GM18951 (cell line): ENCODE data around the gene MAPKAP1.

Experiments used
- POLR2A ChIP-seq: IDR thresholded peaks from 4 replicates; pipeline ENCODE4 v1.6.1; 2011; ENCODE audit warnings: mild to moderate bottlenecking; ENCODE audit not compliant: insufficient read length, insufficient read depth; ENCODE audit errors: extremely low read depth
- in situ Hi-C: fragments of 300-500 bp; cut with MboI; formaldehyde crosslinking; loops from one replicate; pipeline ENCODE4 v1.12.0; 2022; ENCODE audit warnings: low sequenced_read_pairs, mixed read lengths, inconsistent platforms; ENCODE audit not compliant: unreplicated experiment

MAPKAP1 gene

GRCh38 chr9:125515281-125515680 is 191.7 kb downstream of the MAPKAP1 start:
- TF ChIP-seq POLR2A = no peak
- in situ Hi-C loops = no loop called here

DNA sequence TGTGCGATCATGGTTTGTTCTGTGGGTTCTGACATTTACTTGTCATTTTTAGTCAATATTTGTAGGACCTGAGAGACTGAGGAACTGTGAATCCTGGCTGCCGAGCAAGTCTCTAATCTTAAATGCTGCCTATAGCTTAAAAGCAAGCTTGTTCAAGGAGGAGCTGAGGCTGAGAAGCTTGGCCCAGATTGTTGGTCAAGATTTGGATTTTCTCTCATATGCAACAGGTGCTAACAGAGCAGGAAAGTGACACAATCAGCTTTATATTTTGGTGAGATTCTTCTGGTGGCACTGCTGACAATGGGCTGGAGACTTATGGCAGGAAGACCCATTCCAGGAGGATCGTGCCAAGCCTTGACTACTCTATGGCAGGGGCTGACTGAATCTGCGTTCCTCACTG is 192.5 kb downstream of the MAPKAP1 start:
- no peak for TF ChIP-seq POLR2A
- in situ Hi-C loops = no loop called here

DNA sequence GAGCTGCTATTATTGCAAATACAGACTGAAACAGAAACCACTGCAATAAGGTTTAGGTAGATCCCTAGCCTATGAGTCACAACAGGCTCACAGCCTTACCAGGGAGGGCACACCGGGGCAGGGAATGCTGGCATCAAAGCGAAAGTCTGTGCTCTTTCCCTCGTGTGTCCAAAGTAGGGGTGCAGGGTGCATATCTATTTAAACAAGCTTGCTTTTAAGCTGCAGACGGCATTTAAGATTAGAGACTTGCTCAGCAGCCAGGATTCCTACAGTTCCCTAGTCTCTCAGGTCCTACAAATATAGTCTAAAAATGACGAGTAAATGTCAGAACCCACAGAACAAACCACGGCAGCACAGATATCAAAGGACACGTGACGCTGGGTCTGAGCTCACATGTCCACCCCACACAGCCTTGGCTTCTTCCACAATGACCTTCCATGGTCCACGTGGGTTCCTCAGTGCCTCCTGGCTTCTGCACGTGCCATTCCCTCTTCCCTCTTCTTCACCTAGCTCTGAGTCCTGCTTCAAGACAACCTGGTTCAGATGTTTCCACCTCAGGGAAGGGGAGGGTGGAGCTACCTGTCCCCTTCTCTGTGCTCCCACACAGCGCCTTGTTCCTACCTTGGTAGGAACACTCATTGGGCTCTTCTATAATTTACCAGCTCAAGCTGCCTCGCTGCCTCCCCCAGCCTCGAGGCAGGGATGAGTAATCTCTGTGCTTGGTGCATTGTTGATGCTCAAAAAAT is 193.2 kb downstream of the MAPKAP1 start:
- in situ Hi-C loops = no loop called here

DNA sequence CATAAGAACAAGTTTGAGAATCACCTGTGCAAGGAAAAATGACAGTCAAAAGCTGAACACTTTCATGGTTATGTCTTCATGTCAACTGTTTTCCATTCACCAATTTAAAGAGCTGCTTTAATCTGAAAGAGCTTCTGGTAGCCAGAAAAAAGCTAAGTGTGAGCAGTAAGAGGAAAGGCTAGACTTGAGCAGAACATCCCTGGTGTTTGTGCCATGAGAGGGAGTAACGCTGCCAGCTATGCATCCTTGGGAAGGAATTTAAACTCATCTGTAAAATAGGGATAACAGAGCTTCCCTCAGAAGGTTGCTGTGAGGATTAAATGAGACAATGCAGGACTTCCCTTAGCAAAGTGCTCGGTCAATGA is 193.7 kb downstream of the MAPKAP1 start:
- in situ Hi-C loops = no loop called here
- no peak for TF ChIP-seq POLR2A

More for the DNA sequence above, 193.2 kb downstream of the MAPKAP1 start:
- no peak for TF ChIP-seq POLR2A

- TF ChIP-seq POLR2A = no peak
- in situ Hi-C loops = no loop called here
These were observed 195.0 kb downstream of the MAPKAP1 start for GRCh38 chr9:125511789-125512660.

- no peak for TF ChIP-seq POLR2A
- in situ Hi-C loops = no loop called here
These were observed 196.0 kb downstream of the MAPKAP1 start for GRCh38 chr9:125510980-125511379.

GRCh38 chr9:125509476-125509875 is 197.5 kb downstream of the MAPKAP1 start:
- no peak for TF ChIP-seq POLR2A
- in situ Hi-C loops = no loop called here

GRCh38 chr9:125508249-125508648 is 198.8 kb downstream of the MAPKAP1 start:
- in situ Hi-C loops = no loop called here
- no peak for TF ChIP-seq POLR2A

GRCh38 chr9:125507226-125507625 is 199.8 kb downstream of the MAPKAP1 start:
- in situ Hi-C loops = no loop called here
- TF ChIP-seq POLR2A = no peak

GRCh38 chr9:125505988-125506438 is 201.0 kb downstream of the MAPKAP1 start:
- in situ Hi-C loops = no loop called here

GRCh38 chr9:125504616-125505015 is 202.4 kb downstream of the MAPKAP1 start:
- in situ Hi-C loops = no loop called here
- TF ChIP-seq POLR2A = no peak

More at GRCh38 chr9:125505988-125506438, 201.0 kb downstream of the MAPKAP1 start:
- TF ChIP-seq POLR2A = no peak

DNA sequence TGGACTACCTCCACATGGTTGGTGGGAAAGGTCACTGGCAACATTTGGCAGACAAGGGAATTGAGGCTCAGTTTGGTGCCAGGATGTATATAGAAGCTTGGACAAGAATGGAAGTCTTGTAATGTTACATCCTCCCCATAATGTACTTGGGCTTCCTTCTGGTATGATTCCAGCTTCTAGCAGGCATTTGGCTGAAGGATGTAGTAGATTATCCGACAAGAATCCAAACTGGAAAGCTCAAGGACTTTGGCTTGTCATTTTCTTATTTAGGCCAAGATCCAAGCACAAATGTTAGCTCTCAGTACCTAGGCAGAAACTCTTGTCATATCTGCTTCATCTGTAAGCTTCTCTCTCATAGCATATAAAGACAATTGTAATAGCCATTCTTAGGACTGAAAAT is 209.1 kb downstream of the MAPKAP1 start:
- no peak for TF ChIP-seq POLR2A
- in situ Hi-C loops = no loop called here

- in situ Hi-C loops = no loop called here
- TF ChIP-seq POLR2A = no peak
These were observed 209.5 kb downstream of the MAPKAP1 start for GRCh38 chr9:125497478-125497877.
